Activated B cell treated with CpG ODN at 0.5 μM for 24 hours (primary cell): ENCODE results near the gene DACT3. TPM values are rescaled to one million over a fixed set of nuclear protein-coding genes. Genes with fewer than 3 reads are reported as not detected.

Experiments
- ATAC-seq: fragments of 200-7000 bp; cut with Tn5 transposase; one replicate; pipeline ENCODE4 v1.10.0; 2021; ENCODE audit warnings: low read depth, mild to moderate bottlenecking, moderate library complexity
- CTCF ChIA-PET: fragments of 350-600 bp; sonication (Branson Sonifier 250); formaldehyde crosslinking; loops from one replicate; lab custom pipeline; 2021; ENCODE audit warnings: antibody characterized with exemption; lab: Charles Lee
- POLR2A ChIA-PET: fragments of 350-600 bp; sonication (Branson Sonifier 250); formaldehyde crosslinking; loops from one replicate; lab custom pipeline; 2021; ENCODE audit warnings: antibody characterized with exemption; lab: Charles Lee
- DNase-seq: peaks from one replicate; pipeline ENCODE4 v3.0.0; 2022
- H3K27ac Mint-ChIP-seq: one replicate; pipeline ENCODE4 v1.8.0; 2020; ENCODE audit warnings: mixed read lengths
- H3K27me3 Mint-ChIP-seq: one replicate; pipeline ENCODE4 v1.8.0; 2021; ENCODE audit warnings: mixed read lengths
- H3K36me3 Mint-ChIP-seq: one replicate; pipeline ENCODE4 v1.8.0; 2021; ENCODE audit warnings: low read depth, mixed read lengths
- H3K4me1 Mint-ChIP-seq: one replicate; pipeline ENCODE4 v1.8.0; 2021; ENCODE audit warnings: mixed read lengths
- H3K4me3 Mint-ChIP-seq: one replicate; pipeline ENCODE4 v1.8.0; 2020; ENCODE audit warnings: mild to moderate bottlenecking, mixed read lengths
- H3K9me3 Mint-ChIP-seq: one replicate; pipeline ENCODE4 v1.8.0; 2020; ENCODE audit warnings: mixed read lengths
- CTCF ChIP-seq: fragments of 200-600 bp; IDR thresholded peaks from one replicate; pipeline ENCODE4 v1.8.0; 2022; ENCODE audit warnings: antibody characterized with exemption, mild to moderate bottlenecking
- intact Hi-C: fragments of 100-400 bp; cut with micrococcal nuclease; formaldehyde crosslinking; loops from one replicate; pipeline ENCODE4 v1.15.1; 2024
- total RNA-seq: library from RNA; stranded (reverse); gene quantifications from 2 replicates; pipeline ENCODE4 v1.2.3, GENCODE V29; 2022

DACT3 gene
- total RNA-seq, 1 donor from 2014 or later, result 0.75 TPM

GRCh38 chr19:46625731-46626130 lies 35.3 kb downstream of the DACT3 start:
- CTCF ChIA-PET, result interaction anchor here (0.9 to 1.1 kb wide), 2 partner anchors 9 to 12 kb away, joined by 3 to 4 read pairs; no protein-coding TSS in a partner anchor
- H3K27ac Mint-ChIP-seq, result peak overlapping the region; percentile 18
- H3K36me3 Mint-ChIP-seq, result peaks cover 2% of the 10 kb centered on the region
- DNase-seq (no peak), ATAC-seq (no peak)
- no peaks in the 10 kb centered on the region for H3K9me3 Mint-ChIP-seq
- H3K4me3 Mint-ChIP-seq, result no peak overlapping the region
- H3K27me3 Mint-ChIP-seq, result no peaks in the 10 kb centered on the region
- POLR2A ChIA-PET, result interaction anchor here (0.6 to 2.6 kb wide), 4 partner anchors 8 to 1067 kb away, joined by 4 to 11 read pairs (median 6); partner anchors contain the start of gene CALM3
- intact Hi-C loops, result loop anchor here (1.0 kb wide), 1 partner anchor 9 kb away; no protein-coding TSS in a partner anchor
- TF ChIP-seq CTCF, result no peak
- H3K4me1 Mint-ChIP-seq, result peaks cover 58% of the 10 kb centered on the region

- intact Hi-C loops, result loop anchor here (1.0 kb wide), 1 partner anchor 9 kb away; no protein-coding TSS in a partner anchor
- H3K4me1 Mint-ChIP-seq, result peaks cover 64% of the 10 kb centered on the region
- H3K36me3 Mint-ChIP-seq, result peaks cover 2% of the 10 kb centered on the region
- no peaks in the 10 kb centered on the region for H3K9me3 Mint-ChIP-seq
- DNase-seq, result no peak
- peak; percentile 29 for ATAC-seq
- CTCF ChIA-PET, result interaction anchor here (0.6 to 1.1 kb wide), 2 partner anchors 8 to 856 kb away, joined by 4 read pairs; partner anchors contain the start of gene SIX5
- no peak for TF ChIP-seq CTCF
- no peaks in the 10 kb centered on the region for H3K27me3 Mint-ChIP-seq
- POLR2A ChIA-PET, result interaction anchor here (0.6 to 2.6 kb wide), 5 partner anchors 8 to 1067 kb away, joined by 4 to 11 read pairs (median 5); partner anchors contain the start of gene CALM3
- H3K27ac Mint-ChIP-seq, result peak within 1 kb of the TSS; percentile 67
- H3K4me3 Mint-ChIP-seq, result peak within 1 kb of the TSS; percentile 80
These were observed 35.9 kb downstream of the DACT3 start, which contains the start of gene PTGIR for GRCh38 chr19:46624958-46625661. PTGIR (minus strand) TSS chr19:46625089; CDS start chr19:46624225, 864 bp downstream.

- peak overlapping the region; percentile 80 for H3K4me3 Mint-ChIP-seq
- H3K4me1 Mint-ChIP-seq, result peaks cover 68% of the 10 kb centered on the region
- POLR2A ChIA-PET, result interaction anchor here (0.6 to 2.0 kb wide), 4 partner anchors 8 to 1116 kb away, joined by 4 to 11 read pairs (median 4); partner anchors contain the start of gene CALM3
- DNase-seq (no peak), ATAC-seq (no peak)
- no peaks in the 10 kb centered on the region for H3K9me3 Mint-ChIP-seq
- CTCF ChIA-PET, result no interaction called here
- no peaks in the 10 kb centered on the region for H3K27me3 Mint-ChIP-seq
- H3K27ac Mint-ChIP-seq, result no peak overlapping the region
- H3K36me3 Mint-ChIP-seq, result peaks cover 2% of the 10 kb centered on the region
- intact Hi-C loops, result no loop called here
- no peak for TF ChIP-seq CTCF
These were observed 37.0 kb downstream of the DACT3 start for GRCh38 chr19:46623915-46624502.

GRCh38 chr19:46622118-46622446 lies 38.9 kb downstream of the DACT3 start:
- CTCF ChIA-PET, result interaction anchor here (0.8 to 1.1 kb wide), 2 partner anchors 11 to 12 kb away, joined by 3 read pairs; no protein-coding TSS in a partner anchor
- TF ChIP-seq CTCF, result no peak
- no peaks in the 10 kb centered on the region for H3K27me3 Mint-ChIP-seq
- DNase-seq, result no peak
- peak overlapping the region; percentile 19 for H3K4me3 Mint-ChIP-seq
- peaks cover 80% of the 10 kb centered on the region for H3K4me1 Mint-ChIP-seq
- H3K9me3 Mint-ChIP-seq, result no peaks in the 10 kb centered on the region
- peaks cover 2% of the 10 kb centered on the region for H3K36me3 Mint-ChIP-seq
- intact Hi-C loops, result no loop called here
- ATAC-seq, result no peak
- peak overlapping the region; percentile 46 for H3K27ac Mint-ChIP-seq
- POLR2A ChIA-PET, result interaction anchor here (0.7 to 1.5 kb wide), 5 partner anchors 10 to 98 kb away, joined by 3 to 9 read pairs (median 4); partner anchors contain the start of gene DACT3
